Posterior vena cava (tissue), 2 donors: ENCODE data around the gene PRND. TPM values are rescaled to one million over a fixed set of nuclear protein-coding genes. Genes with fewer than 3 reads are reported as not detected.
"Not testable (repeated sequence)": the region's sequence is repeated elsewhere in the genome, so short reads cannot be mapped to it uniquely, and the experiment has no call there.

Experiments used
- DNase-seq: peaks from one replicate; pipeline ENCODE4 v3.0.0-alpha.2; 2020; ENCODE audit warnings: low spot score
- intact Hi-C, 2 donors: fragments of 100-400 bp; cut with DNase I; formaldehyde crosslinking; loops; one replicate each; pipeline versions ENCODE4 v1.14.1 to v1.14.2; 2022 to 2023
- total RNA-seq, 2 donors: library from RNA; stranded (reverse); fragmentation: NEBNext Ultra II Directional; extraction: Animal tissue kit (Norgen Biotek cat#: 25700); gene quantifications; one replicate each; pipeline ENCODE4 v1.2.1, GENCODE V29; 2021
- donor health status: DM: yes; HTN: yes; CAD: no.
- donor health status: DM: yes; HTN: yes; CAD: no.

PRND gene
- total RNA-seq, 2 donors from 2014 or later: not detected

DNA sequence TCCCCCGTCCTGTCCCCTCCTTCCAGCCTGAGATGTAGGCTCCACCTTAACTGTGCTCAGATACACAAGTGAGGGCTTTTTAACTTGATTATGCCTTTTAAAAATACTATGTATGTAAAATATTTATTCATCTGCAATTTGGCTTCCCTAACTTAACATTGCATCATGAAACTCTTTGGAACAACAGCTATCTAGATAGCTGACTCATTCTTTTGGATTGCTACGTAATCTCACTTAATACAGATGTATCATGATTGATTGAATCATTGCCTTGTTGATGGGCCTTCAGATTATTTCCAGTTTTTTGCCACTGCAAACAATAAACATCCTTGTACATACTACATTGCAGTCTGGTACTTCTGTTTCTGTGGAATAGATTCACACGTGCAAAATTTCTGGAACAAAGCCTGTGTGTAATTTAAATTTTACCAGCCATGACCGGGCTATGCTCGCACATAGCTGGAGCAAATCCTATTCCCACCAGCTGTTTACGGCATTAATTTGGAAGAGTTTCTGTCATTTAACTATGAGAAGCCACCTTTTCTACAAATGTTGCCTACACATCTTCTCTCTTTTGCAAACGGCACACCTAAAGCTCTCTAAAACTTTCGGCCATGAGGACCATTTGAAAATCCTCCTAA, 6.5 kb downstream of the PRND start:
- intact Hi-C loops: no loop called here
- DNase-seq: no peak

DNA sequence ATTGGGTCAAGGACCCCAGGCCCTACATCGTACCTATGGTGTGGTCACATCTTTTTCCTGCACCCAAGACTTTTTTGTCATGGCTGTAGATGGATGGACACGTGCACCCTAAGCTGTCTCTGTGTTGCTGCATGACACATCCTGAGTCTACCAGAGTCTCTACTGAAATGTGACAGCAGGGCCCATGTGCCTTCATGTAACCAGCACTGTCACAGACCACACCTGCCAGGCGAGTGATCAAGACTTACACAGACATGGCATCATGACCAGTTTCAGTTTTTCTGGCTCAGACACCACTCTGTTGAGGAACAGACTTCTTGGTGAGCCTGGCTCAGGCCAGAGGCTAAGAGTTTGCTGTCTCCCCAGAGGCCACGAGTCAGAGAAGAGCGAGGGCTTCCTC, 7.6 kb downstream of the PRND start:
- no peak for DNase-seq
- intact Hi-C loops: no loop called here

DNA sequence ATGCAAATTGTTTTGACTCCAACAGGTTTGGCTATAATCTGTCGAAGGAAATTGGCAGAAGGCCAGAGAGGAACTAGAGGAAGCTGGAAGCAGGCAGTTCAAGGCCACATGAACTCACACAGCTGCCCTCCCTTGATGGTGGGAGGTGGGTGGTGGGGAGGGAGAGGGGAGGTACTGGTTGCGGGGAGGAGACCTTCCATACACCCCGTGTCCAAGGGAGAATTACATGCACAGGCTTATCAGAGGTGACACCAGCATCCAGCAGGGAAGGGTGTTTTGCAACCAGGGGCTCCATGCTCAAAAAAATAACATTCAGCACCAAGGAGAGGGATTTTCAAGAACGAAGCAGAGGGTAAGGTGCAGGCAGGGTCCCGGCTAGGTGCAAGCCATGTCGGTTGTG, 9.1 kb downstream of the PRND start:
- intact Hi-C loops: no loop called here
- DNase-seq: no peak

DNA sequence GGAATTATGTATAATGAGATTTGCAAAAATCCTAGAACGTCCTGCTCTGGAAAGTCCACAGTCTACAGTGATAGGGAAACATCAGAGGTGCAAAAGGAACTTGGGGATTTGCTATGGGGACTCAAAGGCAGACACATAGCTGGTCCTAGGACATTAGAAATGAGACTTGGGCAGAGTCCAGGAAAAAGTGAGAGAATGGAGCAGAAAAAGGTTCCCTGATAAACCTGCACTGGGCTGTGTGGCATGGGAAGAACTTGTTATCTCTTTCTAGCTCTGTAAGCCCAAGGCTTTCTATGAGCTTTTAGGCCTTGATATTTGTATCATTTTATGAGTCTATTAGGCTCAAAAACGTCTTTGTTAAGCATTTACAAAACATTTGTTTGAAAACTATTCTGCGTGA, 15.2 kb downstream of the PRND start:
- intact Hi-C loops: no loop called here
- DNase-seq: no peak

DNA sequence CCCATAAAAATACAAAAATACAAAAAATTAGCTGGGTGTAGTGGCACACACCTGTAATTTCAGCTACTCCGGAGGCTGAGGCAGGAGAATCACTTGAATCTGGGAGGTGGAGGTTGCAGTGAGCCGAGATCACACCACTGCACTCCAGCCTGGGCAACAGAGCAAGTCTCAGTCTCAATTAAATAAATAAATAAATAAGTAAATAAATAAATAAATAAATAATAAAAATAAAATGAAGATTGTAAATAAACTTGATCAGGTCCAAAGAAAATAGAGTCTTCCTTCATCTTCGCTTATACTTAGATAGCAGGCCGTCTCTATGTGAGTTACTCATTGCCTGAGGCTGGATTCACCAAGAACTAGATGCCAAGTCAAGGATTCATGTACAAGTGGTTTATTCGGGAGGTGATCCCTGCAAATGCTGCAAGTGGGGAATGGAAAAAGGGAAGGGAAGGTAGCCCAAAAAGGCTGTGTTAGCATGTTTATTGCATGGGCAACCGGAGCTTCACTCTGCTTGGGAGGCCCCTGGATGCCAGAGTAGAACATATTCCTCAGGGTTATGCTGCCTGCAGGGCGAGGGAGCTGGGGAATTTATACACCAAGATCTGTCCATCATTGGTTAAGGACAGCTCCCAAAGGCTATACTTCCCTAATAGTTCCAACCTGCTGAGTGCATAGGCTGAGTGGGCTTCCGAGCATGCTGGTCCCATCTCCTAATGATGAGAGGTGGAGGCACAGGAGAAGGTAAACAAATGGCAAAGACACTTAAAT, 16.3 kb downstream of the PRND start:
- DNase-seq: no peak
- intact Hi-C loops: no loop called here

DNA sequence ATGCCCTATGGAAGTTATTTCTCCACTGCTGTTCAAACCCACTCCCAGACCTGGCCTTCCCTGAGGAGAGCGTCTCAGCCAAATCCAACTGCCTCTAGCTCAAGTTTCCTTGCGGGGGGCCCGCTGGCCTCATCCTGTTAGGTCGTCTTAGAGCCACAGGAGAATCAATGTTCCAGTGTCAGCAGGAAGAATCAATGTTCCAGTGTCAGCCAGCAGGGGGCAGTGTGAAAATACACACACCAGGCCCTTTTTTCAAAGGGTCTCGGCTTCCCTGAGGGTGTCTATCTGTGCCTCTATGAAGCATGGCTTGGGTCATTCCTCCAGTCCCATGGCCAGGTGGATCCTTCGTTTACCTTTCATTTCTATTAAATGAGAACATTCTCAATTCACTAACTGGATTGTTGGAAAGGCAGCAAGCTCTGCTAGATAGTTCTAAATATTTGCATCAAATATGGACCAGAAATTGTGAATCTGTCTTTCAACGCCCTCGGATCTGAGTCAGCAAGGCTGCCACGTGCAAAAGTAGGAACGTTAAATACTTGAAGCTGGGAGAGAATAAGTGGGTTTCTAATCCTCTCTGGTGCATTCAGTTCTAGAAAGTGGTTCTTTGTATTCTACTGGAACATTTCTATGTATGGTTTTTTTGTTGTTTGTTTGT, 19.2 kb downstream of the PRND start:
- DNase-seq: no peak
- intact Hi-C loops: no loop called here

DNA sequence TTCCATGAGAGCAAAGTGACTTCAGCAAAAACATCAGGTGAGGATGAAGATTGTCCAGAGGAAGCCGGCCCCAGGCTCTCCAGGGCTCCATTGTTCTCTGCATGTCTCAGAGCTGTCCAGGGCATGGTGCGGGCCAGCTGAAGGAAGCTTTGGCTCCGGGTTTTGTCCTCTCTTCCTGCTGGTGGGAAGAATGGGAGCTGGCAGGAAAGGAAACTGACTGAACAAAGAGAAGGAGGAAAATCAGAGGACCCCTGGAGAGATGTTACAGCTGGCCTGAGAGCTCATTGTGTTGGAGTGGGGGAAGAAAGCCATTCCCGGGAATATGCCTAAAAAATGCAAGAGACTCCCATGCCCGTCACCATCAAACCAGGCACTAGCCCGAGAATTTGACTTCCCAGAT, 27.1 kb downstream of the PRND start:
- intact Hi-C loops: no loop called here
- DNase-seq: no peak

DNA sequence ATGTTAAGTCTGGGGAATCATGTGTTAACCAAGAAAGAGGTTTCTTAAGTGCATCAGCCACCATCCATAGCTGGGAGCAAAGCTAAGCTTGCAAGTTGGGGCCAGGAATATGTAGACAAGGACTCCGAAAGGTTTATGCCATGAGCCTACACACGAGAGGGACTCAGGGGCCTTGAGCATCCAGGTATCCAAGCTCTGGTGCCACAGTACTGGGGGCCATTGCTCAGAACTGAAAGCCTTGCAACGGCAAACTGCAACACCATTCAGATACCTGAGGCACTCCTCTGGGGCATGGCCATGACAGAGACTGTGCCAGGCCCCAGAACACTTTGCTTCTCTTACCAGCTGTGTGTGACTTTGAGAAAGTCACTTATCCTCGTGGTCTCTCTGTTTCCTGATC, 27.6 kb downstream of the PRND start:
- intact Hi-C loops: no loop called here
- DNase-seq: no peak

DNA sequence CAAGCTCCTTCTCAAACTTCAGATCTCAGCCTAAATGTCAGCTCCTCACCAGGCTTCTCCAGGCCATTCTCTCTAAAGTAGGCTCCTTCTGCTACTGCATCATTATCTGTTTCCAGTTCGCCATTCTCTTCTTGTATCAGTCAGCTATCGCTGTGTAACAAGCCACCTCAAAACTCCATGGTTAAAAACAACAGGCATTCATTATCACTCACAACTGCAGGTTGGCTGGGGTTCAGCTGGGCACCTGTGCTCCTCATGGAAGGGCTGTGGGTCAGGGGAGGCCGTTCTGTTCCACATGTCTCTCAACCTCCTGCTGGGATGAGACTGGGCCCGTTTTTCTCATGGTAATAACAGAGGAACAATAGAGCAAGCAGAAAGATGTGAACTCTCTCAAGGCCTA, 28.7 kb downstream of the PRND start:
- DNase-seq: no peak
- intact Hi-C loops: no loop called here

DNA sequence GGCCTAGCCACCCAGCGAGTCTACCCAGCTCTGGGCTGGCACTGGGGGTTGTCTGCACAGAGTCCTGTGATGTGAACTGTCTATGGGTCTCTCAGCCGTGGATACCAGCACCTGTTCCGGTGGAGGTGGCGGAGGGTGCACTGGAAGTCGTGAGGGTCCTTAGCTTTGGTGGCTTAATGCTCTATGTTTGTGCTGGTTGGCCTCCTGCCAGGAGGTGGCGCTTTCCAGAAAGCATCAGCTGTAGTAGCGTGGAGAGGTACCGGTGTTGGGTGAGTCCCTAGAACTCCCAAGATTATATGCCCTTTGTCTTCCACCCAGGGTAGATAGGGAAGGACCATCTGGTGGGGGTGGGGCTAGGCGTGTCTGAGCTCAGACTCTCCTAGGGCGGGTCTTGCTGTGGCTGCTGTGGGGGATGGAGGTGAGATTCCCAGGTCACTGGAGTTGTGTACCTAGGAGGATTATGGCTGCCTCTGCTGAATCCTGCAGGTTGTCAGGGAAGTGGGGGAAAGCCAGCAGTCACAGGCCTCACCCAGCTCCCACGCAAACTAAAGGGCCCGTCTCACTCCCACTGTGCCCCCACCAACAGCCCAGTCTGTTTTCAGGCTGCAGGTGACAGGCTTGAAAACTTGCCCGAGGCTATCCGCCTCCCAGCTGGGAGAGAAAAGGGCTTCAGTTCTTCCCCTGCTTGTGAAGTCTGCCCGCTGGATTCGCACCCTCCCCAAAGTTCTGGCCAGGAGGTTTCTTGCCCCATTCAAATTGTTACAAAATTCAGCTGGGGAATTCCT, 37.6 kb downstream of the PRND start:
- DNase-seq, intact Hi-C loops: not testable (repeated sequence)

DNA sequence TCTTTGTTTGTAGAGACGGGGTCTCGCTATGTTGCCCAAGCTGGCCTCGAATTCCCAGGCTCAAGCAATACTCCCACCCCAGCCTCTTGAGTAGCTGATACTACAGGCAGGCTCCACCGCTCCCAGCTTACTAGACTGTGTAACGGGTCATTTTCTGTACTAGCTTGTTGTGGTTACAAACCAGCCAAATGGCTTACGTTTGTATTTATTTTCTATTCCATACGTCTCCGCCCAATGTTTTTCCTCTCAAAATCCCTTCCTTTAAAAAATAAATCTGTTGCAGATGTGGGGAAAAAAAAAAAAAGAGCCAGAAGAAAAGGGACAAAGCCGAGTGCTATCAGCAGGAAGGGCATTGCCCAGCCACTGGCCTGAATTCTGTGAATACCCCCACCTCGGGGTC, 41.6 kb downstream of the PRND start:
- DNase-seq: no peak
- intact Hi-C loops: no loop called here

DNA sequence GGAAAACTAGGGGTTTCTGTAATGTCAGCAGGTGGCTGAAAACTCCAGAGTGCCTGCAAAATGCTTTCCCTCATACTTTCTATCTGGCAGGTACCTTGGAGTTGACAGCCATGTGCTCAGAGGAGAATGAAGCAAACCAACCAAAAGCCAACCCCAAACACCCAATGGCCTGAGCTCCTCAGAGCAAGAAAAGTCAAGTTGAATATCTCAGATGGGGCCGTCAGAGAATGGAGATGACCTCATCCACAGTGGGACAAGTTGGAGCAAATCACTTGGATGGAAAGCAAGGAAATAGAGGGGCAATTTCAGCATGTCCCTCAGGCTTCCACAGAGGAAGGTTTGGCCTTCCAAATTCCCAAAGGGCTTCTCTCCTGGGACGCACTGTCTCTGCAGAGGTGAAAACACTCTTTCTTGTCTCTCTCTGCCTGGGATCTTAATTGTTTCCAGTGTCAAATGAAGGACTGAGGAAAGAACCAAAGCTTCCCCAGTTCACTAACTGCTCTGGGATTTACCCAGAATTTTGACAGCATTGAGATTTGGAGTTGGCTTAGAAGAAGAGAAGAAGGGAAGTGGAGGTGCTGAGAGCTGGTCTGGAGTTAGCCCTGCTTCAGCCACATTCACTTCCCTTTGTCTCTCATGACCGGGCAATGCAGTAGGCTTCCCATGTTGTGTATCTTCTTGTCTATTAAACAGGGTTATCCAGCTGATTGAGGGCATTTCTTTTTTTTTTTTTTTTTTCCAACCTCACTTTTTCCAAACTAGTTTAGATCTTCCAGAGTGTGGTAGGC, 42.2 kb downstream of the PRND start:
- no peak for DNase-seq
- intact Hi-C loops: no loop called here

DNA sequence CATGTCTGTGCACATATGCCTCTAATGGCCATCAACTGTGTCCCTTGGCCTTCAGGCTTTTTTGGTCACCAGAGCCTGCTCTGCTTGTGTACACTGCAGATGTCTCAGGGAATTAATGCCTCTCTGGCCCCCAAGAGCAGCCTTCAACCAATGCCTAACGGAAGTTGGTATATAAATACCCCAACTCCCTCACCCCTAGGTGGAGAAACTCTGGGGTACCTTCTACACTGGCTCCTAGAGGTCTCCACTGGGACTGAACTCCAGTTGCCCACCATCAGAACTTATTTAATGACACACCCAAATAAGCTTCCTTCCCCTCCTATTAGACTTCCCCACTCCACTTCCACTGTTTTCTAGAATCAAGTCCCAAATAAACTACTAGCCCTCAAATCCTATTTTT, 43.1 kb downstream of the PRND start:
- intact Hi-C loops: no loop called here

DNA sequence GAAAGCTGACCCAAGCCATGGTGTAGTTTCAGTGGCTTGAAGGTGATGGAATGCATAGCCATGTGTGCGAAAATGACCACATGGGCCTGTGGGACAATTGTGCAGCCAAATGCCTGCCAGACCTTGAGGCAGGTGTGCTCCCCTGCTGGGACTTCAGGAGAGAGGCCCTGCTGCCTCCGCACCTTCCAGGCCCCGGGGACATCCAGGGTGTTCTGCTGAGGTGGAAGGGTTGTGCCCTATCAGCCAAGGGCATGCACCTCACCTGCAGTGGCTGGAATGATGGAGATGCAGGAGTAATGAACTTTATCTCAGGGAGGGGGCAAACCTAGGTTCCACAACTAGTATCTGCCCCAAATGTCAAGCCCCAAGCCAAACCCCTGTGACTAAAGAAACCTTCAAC, 44.0 kb downstream of the PRND start:
- intact Hi-C loops: no loop called here

More for the DNA sequence above, 43.1 kb downstream of the PRND start:
- DNase-seq: no peak

DNA sequence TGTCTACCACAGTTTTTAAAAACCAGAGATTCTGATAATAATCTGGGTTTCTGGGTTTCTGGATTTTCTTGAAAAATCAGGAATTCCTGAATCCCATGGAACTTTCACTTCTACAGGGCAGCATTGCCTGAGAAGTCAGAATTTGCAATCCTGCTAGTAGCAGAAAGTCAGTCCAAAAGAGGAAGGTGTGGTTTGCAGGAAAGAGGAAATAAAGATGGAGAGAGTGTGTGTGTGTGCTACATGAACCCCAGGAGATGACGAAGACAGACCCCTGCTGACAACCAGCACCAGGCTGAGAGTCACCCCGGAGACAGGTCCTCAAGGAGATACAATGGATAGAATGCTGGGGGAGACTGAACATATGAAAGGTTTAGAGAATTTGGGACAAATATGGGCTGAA, 44.9 kb downstream of the PRND start:
- intact Hi-C loops: no loop called here
- DNase-seq: no peak

More for the DNA sequence above, 44.0 kb downstream of the PRND start:
- no peak for DNase-seq

DNA sequence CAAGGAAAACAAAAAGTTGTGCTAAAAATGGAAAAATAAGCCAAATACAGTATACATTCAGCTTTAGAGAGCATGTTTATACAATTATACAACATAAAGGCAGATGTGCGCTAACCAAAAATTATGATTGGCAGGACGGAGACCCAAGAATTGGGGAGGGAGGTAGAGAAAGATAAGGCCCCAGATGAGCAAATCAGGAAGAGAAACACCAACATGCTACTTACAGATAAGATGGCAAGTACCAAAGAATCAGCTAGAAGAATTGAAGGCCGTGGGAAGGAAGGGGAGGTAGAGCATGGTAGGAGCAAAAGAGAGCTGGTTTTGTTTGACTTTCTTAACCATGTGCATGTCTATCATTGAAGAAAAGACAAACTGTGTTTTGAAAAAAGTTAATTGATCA, 45.4 kb downstream of the PRND start:
- intact Hi-C loops: no loop called here
- no peak for DNase-seq

DNA sequence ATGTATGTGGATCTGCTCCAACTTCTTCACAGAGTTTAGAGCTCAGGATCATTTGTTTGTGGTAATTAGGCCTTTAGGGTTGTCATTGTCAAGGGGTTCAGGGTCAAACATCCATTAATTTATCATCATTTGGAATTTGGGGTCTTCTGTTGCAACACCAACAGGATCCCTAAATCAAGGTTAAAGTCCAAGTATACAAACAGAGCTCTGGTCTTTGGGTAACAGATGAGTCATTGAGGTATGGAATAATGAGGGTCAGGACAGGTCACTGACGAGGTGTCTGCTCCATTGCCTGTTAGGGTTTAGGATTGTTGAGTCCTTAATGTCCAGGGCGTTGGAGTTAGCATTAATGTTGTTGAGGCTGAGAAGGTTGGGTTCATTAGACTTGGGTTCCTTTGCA, 47.6 kb downstream of the PRND start:
- intact Hi-C loops: no loop called here
- no peak for DNase-seq

DNA sequence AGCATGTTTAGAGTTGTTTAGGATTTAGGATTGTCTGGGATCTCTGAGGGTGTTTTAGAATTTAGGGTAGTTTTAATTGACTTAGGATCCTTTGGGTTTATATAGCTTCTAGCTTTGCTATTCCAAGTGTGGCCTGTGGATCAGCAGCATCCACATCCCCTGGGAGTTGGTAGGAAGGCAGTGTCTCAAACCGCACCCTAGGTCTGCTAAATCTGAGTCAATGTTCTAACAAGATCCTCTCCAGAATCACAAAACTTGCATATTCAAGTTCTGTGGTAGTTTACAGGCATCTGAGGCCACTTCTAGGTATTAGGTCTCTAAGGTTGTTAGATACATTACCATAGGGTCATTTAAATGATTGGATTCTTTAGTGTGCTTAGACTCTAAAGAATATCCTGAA, 48.3 kb downstream of the PRND start:
- no peak for DNase-seq
- intact Hi-C loops: no loop called here

DNA sequence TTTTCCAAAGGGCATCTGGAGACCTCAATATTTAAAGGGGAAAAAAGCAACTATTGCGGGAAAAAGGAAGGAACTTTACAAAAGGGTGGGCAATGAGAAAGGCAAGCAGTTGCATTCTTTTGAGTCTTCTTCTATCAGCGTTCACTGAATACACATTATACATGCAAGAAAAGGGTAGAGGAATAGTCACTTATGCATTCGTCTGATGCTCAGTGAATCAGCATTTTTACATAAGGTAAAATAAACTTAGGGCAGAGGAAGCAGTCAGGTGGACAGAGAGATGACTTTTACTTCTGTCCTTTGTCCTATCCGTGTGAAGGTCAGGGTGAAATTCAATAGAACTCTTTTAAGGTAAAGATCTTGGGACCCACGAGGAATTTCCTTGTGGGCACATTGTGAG, 49.3 kb downstream of the PRND start:
- no peak for DNase-seq
- intact Hi-C loops: no loop called here
